IPS-18c (cell line): Measurements from ENCODE around the gene DNTT.

Experiments used
- H3K4me3 ChIP-seq: 2 replicates; pipeline ENCODE4 v1.7.0; 2013; ENCODE audit warnings: low read depth, mild to moderate bottlenecking, low read length, moderate library complexity; ENCODE audit not compliant: insufficient read depth
- H3K9me3 ChIP-seq: one replicate; pipeline ENCODE4 v1.6.1; 2013; ENCODE audit warnings: mild to moderate bottlenecking, low read length, moderate library complexity; ENCODE audit not compliant: control insufficient read depth, insufficient read depth

The DNTT gene

GRCh38 chr10:96327462-96327861 is 23.2 kb downstream of the DNTT start:
- Histone ChIP-seq H3K4me3 (no peak overlapping the region), H3K9me3 (no peaks in the 10 kb centered on the region)

GRCh38 chr10:96333101-96333500 is 28.9 kb downstream of the DNTT start:
- H3K4me3 ChIP-seq, result no peak overlapping the region
- H3K9me3 ChIP-seq, result no peaks in the 10 kb centered on the region

GRCh38 chr10:96334616-96335526 is 30.6 kb downstream of the DNTT start:
- no peak overlapping the region for H3K4me3 ChIP-seq
- no peaks in the 10 kb centered on the region for H3K9me3 ChIP-seq

- H3K4me3 ChIP-seq, result no peak overlapping the region
These were observed 32.9 kb downstream of the DNTT start for GRCh38 chr10:96337106-96337505.

GRCh38 chr10:96338279-96338925 is 34.2 kb downstream of the DNTT start:
- Histone ChIP-seq H3K9me3 (no peaks in the 10 kb centered on the region), H3K4me3 (no peak overlapping the region)

More at GRCh38 chr10:96337106-96337505, 32.9 kb downstream of the DNTT start:
- H3K9me3 ChIP-seq, result no peaks in the 10 kb centered on the region

GRCh38 chr10:96339383-96339782 is 35.1 kb downstream of the DNTT start:
- H3K9me3 ChIP-seq, result no peaks in the 10 kb centered on the region
- no peak overlapping the region for H3K4me3 ChIP-seq

GRCh38 chr10:96339956-96340904 is 36.0 kb downstream of the DNTT start:
- no peak overlapping the region for H3K4me3 ChIP-seq
- H3K9me3 ChIP-seq, result no peaks in the 10 kb centered on the region

- Histone ChIP-seq H3K9me3 (no peaks in the 10 kb centered on the region), H3K4me3 (no peak overlapping the region)
These were observed 37.3 kb downstream of the DNTT start for GRCh38 chr10:96341219-96342182.

- H3K4me3 ChIP-seq, result no peak overlapping the region
- no peaks in the 10 kb centered on the region for H3K9me3 ChIP-seq
These were observed 38.2 kb downstream of the DNTT start for GRCh38 chr10:96342402-96342801.

GRCh38 chr10:96344178-96344577 is 39.9 kb downstream of the DNTT start:
- no peaks in the 10 kb centered on the region for H3K9me3 ChIP-seq
- no peak overlapping the region for H3K4me3 ChIP-seq

GRCh38 chr10:96345222-96345621 is 41.0 kb downstream of the DNTT start:
- Histone ChIP-seq H3K4me3 (no peak overlapping the region; the same call in 1 of the 2 replicates), H3K9me3 (no peaks in the 10 kb centered on the region)

GRCh38 chr10:96346295-96346694 is 42.1 kb downstream of the DNTT start:
- no peaks in the 10 kb centered on the region for H3K9me3 ChIP-seq
- no peak overlapping the region; the same call in 1 of the 2 replicates for H3K4me3 ChIP-seq

GRCh38 chr10:96352027-96352426 is 47.8 kb downstream of the DNTT start:
- no peaks in the 10 kb centered on the region for H3K9me3 ChIP-seq
- H3K4me3 ChIP-seq, result no peak overlapping the region

GRCh38 chr10:96352582-96352981 is 48.3 kb downstream of the DNTT start:
- Histone ChIP-seq H3K4me3 (no peak overlapping the region), H3K9me3 (no peaks in the 10 kb centered on the region)

GRCh38 chr10:96357038-96357620 is 52.9 kb downstream of the DNTT start:
- no peaks in the 10 kb centered on the region for H3K9me3 ChIP-seq
- no peak overlapping the region for H3K4me3 ChIP-seq
